ENCODE results near the gene RNF150.
"Not testable (repeated sequence)": the region's sequence is repeated elsewhere in the genome, so short reads cannot be mapped to it uniquely, and the experiment has no call there.

- not testable (repeated sequence) for TF ChIP-seq POLR2A, CTCF (IDR thresholded peaks at IDR 0.05)
These were observed 312.7 kb downstream of the RNF150 start for GRCh38 chr4:140820520-140820919.

Data from vagina (tissue), 2 donors.